ENCODE measurements around the gene NXPE4.
"Not testable (repeated sequence)": the region's sequence is repeated elsewhere in the genome, so short reads cannot be mapped to it uniquely, and the experiment has no call there.

DNA sequence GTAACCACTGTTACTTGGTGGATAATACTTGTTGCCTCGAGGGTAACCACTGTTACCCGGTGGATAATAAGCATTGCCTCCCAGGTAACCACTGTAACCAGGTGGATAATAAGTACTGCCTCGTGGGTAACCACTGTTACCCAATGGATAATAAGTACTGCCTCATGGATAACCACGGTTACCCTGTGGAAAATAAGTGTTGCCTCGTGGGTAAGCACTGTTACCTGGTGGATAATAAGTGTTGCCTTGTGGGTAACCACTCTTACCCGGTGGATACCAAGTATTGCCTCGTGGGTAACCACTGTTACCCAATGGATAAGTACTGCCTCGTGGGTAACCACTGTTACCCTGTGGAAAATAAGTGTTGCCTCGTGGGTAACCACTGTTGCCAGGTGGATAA lies 13.0 kb upstream of the NXPE4 start:
- not testable (repeated sequence) for TF ChIP-seq POLR2AphosphoS5 (IDR thresholded peaks at IDR 0.05; ENCODE audit: borderline replicate concordance, low read depth, low read length); FOXP2 (optimal IDR thresholded peaks at IDR 0.05; ENCODE audit: control extremely low read depth, extremely low read length, insufficient read depth)
